Renal pelvis (tissue), 4 donors: Measurements from ENCODE around the gene ZMAT5. TPM values are rescaled to one million over a fixed set of nuclear protein-coding genes. Genes with fewer than 3 reads are reported as not detected.
A peak's percentile ranks its signal among the peaks of the same experiment; 100 is the strongest.

Source experiments
- DNase-seq: peaks from one replicate; pipeline ENCODE4 v3.0.0-alpha.2; 2013
- polyA plus RNA-seq, 3 donors: library from polyadenylated mRNA; unstranded; fragments of 120-200 nt; gene quantifications; one replicate each; pipeline ENCODE4 v1.2.1, GENCODE V29; 2013; ENCODE audit not compliant: insufficient read length in 3 of 3

Gene ZMAT5
- polyA plus RNA-seq, 3 donors = 22.5 to 29.7 (median 27.1) TPM

GRCh38 chr22:29790061-29790460, 23.3 kb upstream of the ZMAT5 start:
- no peak for DNase-seq

- no peak for DNase-seq
Observed at GRCh38 chr22:29788339-29789279, 21.8 kb upstream of the ZMAT5 start.

DNA sequence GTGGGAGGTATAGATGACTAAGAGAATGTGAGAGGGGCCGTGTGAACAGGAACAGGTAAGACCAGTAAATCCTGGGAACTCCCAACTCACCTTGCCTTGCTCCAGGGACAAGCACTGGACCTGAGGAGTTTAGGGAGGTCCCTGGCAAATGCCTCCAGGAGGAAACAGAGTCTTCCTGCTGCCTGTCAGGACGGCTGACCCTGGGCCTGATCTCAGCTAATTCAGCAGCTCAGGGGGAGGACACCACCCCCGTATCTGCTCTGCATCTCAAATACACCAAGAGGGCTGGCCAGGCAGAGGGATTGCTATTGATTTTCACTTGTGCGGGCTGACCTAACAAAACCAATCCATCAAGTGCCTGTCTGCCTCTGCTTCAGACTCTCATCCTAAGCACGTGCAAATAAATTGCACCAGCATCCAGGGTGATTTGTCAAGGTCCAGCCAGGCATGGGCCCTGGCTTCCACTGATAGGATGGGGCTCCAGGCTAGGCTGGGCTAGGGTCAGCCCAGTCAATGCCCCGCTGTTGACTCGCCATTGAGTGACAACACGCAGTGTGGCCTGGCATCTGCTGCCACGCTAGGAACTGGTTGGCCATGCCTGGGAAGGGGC, 20.7 kb upstream of the ZMAT5 start:
- no peak for DNase-seq

DNA sequence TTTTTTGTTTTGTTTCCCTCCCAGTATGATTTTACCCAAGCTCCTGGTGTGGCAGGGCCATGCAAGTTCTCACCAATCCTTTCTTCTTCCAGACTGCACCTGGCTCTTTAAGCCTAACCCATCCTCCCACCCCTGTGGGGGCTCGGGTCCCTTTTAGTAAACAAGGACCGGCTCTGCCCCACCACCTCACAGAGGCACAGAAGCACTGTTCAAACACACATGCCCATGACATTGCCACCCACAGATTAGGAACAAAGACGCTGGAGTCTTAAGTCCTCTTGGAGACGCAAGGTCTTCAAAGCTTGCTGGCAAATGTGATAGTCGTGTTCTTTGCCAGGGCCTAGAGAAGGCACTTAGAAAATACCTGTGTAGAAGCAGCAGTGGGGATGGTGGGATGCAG, 19.2 kb upstream of the ZMAT5 start:
- no peak for DNase-seq

GRCh38 chr22:29784451-29785361, 17.9 kb upstream of the ZMAT5 start:
- DNase-seq = no peak

GRCh38 chr22:29782061-29782845, 15.4 kb upstream of the ZMAT5 start:
- DNase-seq = no peak

DNA sequence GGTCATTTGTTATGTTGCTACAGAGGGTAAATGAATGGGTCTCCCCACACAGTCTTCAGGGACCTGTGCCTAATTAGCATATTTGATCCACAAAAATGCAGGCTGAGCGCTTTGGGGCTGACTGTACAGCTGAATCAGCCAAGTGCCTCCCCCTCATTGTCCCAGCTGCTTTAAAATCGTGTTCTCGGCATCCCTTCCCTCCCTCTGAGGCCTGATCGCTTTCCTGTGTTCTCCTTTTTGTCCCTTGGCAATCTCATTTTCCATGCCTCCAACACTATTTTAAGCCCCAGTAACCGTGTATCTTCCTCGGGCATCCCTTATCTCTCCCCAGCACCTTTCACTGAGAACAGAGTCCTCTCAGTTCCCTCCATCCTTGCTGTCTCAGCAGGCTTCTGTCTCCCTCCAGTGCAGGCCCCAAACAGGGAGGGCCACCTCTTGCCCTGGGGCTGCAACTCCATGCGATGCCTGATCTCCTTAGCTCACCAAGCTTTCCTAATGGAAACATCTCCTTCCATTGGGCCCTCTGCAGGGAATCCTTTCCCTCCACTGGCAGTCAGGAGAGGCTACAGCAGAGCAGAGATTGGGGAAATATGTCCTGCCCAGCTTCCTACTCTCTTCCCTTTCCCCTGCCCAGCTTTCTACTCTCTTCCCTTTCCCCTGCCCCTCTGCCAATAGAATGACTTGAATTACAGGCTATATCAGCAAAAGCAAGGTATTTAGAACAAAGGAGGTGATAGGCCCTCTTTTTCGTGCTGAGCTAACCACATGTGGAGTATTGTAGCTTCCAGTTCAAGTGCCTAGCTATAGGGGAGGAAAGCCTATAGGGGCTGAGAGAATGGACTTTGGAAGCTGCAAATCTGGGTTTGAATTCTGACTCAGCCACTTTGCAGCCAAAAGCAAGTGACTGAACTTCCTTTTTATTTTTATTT, 14.2 kb upstream of the ZMAT5 start:
- DNase-seq = no peak

- DNase-seq = no peak
Observed at GRCh38 chr22:29780220-29780619, 13.4 kb upstream of the ZMAT5 start.

- DNase-seq = no peak
Observed at GRCh38 chr22:29773233-29773632, 6.4 kb upstream of the ZMAT5 start.

DNA sequence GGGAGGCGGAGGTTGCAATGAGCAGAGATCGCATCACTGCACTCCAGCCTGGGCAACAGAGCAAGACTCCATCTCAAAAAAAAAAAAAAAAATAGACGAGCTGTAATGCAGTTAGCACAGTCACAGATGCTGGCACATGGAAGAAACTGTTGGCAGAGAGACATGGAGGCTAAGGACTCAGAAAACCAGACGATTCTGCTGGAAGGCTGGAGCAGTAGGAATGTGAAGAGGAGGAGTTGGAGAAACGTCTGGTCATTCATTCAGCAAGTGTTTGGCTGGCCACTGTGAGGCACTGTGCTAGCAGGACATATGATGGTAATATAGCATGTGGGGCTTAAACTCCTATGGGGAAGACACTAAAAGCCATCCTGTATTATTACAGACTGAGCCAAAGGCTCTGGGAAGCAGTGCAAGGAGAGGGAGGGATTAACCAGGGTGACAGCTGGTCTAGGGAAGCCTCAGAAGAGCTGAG, 5.4 kb upstream of the ZMAT5 start:
- no peak for DNase-seq

GRCh38 chr22:29769723-29770321, 3.0 kb upstream of the ZMAT5 start:
- no peak for DNase-seq

DNA sequence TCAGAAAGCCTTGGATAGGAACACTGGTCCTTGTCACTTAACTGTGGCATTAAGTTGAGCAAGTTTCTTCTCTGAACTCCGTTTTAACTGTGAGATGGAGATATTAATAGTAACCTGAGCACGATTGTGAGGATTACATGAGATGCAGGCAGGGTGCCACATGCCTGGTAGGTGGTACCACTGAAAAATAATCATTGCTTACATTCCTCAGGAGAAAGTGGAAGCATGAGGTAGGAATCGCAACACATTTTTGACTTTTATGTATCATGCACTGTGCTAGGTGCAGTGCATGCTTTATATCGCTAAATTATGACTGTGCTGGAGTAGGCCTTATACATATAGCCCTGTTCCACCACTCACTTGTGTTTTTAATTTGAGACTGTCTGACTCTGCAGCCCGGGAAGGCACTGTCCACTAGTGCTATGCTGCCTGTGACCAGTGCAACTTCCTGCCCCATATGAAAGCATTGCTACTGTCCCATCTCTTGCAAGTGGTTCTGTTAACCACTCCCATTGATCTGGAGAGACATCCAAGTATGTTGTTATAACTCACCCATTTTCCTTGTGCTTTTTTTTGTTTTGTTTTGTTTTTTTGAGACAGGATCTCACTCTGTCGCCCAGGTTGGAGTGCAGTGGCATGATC, 1.4 kb upstream of the ZMAT5 start:
- no peak for DNase-seq

- peak; percentile 91 for DNase-seq
Observed at GRCh38 chr22:29767171-29768051, 604 bp upstream of the ZMAT5 start, which contains the start of gene UQCR10. Gene UQCR10 (plus strand): TSS chr22:29767369. CDS start chr22:29767399, 30 bp downstream.

DNA sequence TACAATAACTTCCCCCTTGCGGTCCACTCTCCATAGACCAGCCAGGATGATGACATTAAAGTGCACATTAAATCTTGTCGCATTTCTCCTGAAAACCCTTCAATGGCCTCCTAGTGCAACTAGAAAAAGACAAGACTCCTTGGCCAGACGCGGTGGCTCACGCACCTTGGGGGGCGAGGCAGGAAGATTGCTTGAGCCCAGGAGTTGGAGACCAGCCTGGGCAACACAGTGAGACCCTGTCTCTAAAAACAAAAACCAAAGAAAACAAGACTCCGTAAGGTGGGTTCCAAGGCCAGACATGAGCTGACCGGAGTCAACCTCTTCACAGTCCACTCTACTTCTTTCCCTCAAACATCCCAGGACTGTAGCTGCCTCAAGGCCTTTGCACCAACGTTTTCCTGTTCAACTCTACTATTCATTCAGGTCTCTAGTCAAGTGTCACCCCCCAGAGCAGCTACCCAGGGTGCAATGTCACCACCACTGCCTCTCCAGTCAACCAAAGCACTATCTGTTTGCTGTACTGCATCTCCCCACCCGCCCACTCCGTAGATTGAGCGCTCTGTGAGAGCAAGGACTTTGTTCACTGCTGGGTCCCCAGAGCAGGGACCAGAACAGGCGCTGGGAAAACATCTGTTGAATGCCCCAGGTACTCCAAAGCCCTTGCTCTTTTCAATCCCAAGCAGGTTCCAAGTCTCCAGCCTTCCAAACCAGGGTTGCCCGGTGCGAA, 739 bp downstream of the ZMAT5 start:
- DNase-seq = no peak

DNA sequence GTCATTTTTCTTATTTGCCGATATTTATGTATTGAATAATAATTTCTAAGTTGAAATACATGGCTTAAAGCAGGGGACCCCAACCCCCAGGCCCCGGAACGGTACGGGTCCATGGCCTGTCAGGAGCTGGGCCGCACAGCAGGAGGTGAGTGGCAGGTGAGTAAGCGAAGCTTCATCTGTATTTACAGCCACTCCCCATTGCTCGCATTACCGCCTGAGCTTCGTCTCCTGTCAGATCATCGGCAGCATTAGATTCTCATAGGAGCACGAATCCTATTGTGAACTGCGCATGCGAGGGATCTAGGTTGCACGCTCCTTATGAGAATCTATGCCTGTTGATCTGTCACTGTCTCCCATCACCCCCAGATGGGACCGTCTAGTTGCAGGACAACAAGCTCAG, 4.5 kb downstream of the ZMAT5 start:
- DNase-seq = no peak

GRCh38 chr22:29758959-29759358, 7.8 kb downstream of the ZMAT5 start:
- no peak for DNase-seq

- DNase-seq = no peak
Observed at GRCh38 chr22:29758068-29758622, 8.7 kb downstream of the ZMAT5 start.
